ENCODE data around the gene CLDN10.

The CLDN10 gene

DNA sequence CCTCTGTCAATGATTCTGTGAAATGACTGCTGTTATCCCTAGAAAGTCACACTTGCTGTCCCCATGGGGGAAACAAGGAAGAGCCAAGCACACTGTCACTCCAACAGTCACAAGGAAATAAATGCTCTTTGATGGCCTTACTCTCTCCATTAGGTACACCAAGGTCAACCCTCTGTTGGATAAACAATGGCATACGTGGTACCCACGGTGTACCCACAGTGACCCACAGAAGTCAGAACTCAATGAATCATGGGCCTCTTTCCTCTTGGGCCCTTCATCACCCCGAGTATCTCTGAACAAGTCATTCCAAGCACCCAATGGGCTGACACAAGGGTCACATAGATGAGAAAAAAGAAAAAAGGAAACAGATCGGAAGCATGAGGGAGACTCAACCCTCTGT lies 76.6 kb downstream of the CLDN10 start:
- TF ChIP-seq, protein P1, sequence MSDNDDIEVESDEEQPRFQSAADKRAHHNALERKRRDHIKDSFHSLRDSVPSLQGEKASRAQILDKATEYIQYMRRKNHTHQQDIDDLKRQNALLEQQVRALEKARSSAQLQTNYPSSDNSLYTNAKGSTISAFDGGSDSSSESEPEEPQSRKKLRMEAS (IDR thresholded peaks at IDR 0.05), result no peak
- no peak for TF ChIP-seq YY1 (IDR thresholded peaks at IDR 0.05; ENCODE audit: low read depth)
- no peak for TF ChIP-seq CEBPB (IDR thresholded peaks at IDR 0.05)
- no peak for TF ChIP-seq CREB1 (IDR thresholded peaks at IDR 0.05; ENCODE audit: low read depth)

All from Ishikawa (cell line).